Hepatocyte (in vitro differentiated cells): ENCODE measurements around the gene OR11H6. TPM values are rescaled to one million over a fixed set of nuclear protein-coding genes. Genes with fewer than 3 reads are reported as not detected.
"Not testable (repeated sequence)": the region's sequence is repeated elsewhere in the genome, so short reads cannot be mapped to it uniquely, and the experiment has no call there.

Experiments
- DNase-seq: peaks from one replicate; pipeline ENCODE4 v3.0.0-alpha.2; 2016; ENCODE audit warnings: low spot score
- H2AFZ ChIP-seq: fragments of 200-600 bp; sonication (generic); 2 replicates; pipeline ENCODE4 v1.6.0; 2016; ENCODE audit warnings: antibody characterized with exemption, mild to moderate bottlenecking
- H3K27ac ChIP-seq: fragments of 200-600 bp; sonication (generic); 2 replicates; pipeline ENCODE4 v1.5.1; 2016; ENCODE audit warnings: mild to moderate bottlenecking
- H3K27me3 ChIP-seq: fragments of 200-600 bp; sonication (generic); 2 replicates; pipeline ENCODE4 v1.6.1; 2016
- H3K36me3 ChIP-seq: fragments of 200-600 bp; sonication (generic); replicated peaks from 2 replicates; pipeline ENCODE4 v1.5.1; 2016; ENCODE audit warnings: low read depth; ENCODE audit not compliant: insufficient read depth
- H3K4me1 ChIP-seq: fragments of 200-600 bp; sonication (generic); 2 replicates; pipeline ENCODE4 v1.5.1; 2016; ENCODE audit warnings: mild to moderate bottlenecking, moderate library complexity; ENCODE audit not compliant: insufficient read depth
- H3K4me2 ChIP-seq: fragments of 200-600 bp; sonication (generic); 2 replicates; pipeline ENCODE4 v1.6.0; 2016
- H3K4me3 ChIP-seq: fragments of 200-600 bp; sonication (generic); 2 replicates; pipeline ENCODE4 v1.5.1; 2016; ENCODE audit warnings: mild to moderate bottlenecking
- H3K79me2 ChIP-seq: fragments of 200-600 bp; sonication (generic); 2 replicates; pipeline ENCODE4 v1.6.0; 2017; ENCODE audit warnings: mild to moderate bottlenecking
- H3K9me2 ChIP-seq: fragments of 200-600 bp; sonication (generic); replicated peaks from 2 replicates; pipeline ENCODE4 v1.6.0; 2017; ENCODE audit warnings: mild to moderate bottlenecking; ENCODE audit not compliant: insufficient read depth
- H3K9me3 ChIP-seq: fragments of 200-600 bp; sonication (generic); 2 replicates; pipeline ENCODE4 v1.5.1; 2016; ENCODE audit warnings: low read depth, mild to moderate bottlenecking
- H4K20me1 ChIP-seq: fragments of 200-600 bp; sonication (generic); 2 replicates; pipeline ENCODE4 v1.6.0; 2016; ENCODE audit warnings: mild to moderate bottlenecking; ENCODE audit not compliant: insufficient read depth, poor library complexity, severe bottlenecking
- EZH2 ChIP-seq: fragments of 200-600 bp; sonication (generic); IDR thresholded peaks from 2 replicates; pipeline ENCODE4 v1.6.1; 2016; ENCODE audit warnings: antibody characterized with exemption, mild to moderate bottlenecking, borderline replicate concordance
- EZH2phosphoT487 ChIP-seq: fragments of 200-600 bp; sonication (generic); IDR thresholded peaks from one replicate; pipeline ENCODE4 v1.6.1; 2018; ENCODE audit warnings: antibody characterized with exemption, mild to moderate bottlenecking, low read depth, moderate library complexity; ENCODE audit not compliant: unreplicated experiment, severe bottlenecking
- WGBS: methylation state at CpG from one replicate; pipeline ENCODE4 v1.1.6; 2016; ENCODE audit warnings: low lambda C conversion rate; ENCODE audit errors: missing lambda C conversion rate; 5-methylcytosine and 5-hydroxymethylcytosine counted together
- polyA plus RNA-seq: library from polyadenylated mRNA; unstranded; fragments of >200 nt; fragmentation: Nextera tagmentation; extraction: Ambion mirVana; gene quantifications from 2 replicates; pipeline ENCODE4 v1.2.1, GENCODE V29; 2016
- total RNA-seq: library from RNA; depleted of rRNA; stranded (reverse); fragments of >200 nt; gene quantifications from 2 replicates; pipeline ENCODE4 v1.2.3, GENCODE V29; 2014
- TF ChIP-seq, protein P1 (sequence below): fragments of 200-600 bp; sonication (generic); IDR thresholded peaks from 2 replicates; pipeline ENCODE4 v1.5.1; 2016; ENCODE audit warnings: antibody characterized with exemption, mild to moderate bottlenecking; ENCODE audit not compliant: poor library complexity

Gene OR11H6
- total and polyA plus RNA-seq, 2 experiments from 2014 or later: not detected

DNA sequence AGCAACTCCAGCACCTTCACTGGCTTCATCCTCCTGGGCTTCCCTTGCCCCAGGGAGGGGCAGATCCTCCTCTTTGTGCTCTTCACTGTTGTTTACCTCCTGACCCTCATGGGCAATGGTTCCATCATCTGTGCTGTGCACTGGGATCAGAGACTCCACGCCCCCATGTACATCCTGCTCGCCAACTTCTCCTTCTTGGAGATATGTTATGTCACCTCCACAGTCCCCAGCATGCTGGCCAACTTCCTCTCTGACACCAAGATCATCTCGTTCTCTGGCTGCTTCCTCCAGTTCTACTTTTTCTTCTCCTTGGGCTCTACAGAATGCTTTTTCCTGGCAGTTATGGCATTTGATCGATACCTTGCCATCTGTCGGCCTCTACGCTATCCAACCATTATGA lies 26.1 kb upstream of the OR11H6 start:
- no peak for DNase-seq
- Histone ChIP-seq H3K27me3 (no peaks in the 10 kb centered on the region), H3K4me3 (no peak overlapping the region), H4K20me1 (no peaks in the 10 kb centered on the region), H3K27ac (no peak overlapping the region), H3K36me3 (no peaks in the 10 kb centered on the region), H2AFZ (no peak overlapping the region), H3K4me1 (no peaks in the 10 kb centered on the region), H3K4me2 (no peak overlapping the region), H3K9me2 (no peaks in the 10 kb centered on the region), H3K79me2 (no peaks in the 10 kb centered on the region), H3K9me3 (no peaks in the 10 kb centered on the region)
- TF ChIP-seq, protein P1, sequence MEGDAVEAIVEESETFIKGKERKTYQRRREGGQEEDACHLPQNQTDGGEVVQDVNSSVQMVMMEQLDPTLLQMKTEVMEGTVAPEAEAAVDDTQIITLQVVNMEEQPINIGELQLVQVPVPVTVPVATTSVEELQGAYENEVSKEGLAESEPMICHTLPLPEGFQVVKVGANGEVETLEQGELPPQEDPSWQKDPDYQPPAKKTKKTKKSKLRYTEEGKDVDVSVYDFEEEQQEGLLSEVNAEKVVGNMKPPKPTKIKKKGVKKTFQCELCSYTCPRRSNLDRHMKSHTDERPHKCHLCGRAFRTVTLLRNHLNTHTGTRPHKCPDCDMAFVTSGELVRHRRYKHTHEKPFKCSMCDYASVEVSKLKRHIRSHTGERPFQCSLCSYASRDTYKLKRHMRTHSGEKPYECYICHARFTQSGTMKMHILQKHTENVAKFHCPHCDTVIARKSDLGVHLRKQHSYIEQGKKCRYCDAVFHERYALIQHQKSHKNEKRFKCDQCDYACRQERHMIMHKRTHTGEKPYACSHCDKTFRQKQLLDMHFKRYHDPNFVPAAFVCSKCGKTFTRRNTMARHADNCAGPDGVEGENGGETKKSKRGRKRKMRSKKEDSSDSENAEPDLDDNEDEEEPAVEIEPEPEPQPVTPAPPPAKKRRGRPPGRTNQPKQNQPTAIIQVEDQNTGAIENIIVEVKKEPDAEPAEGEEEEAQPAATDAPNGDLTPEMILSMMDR: no peak
- TF ChIP-seq EZH2: no peak
- no peak for TF ChIP-seq EZH2phosphoT487
- WGBS: 73% methylated on average over 5 of the region's 6 CpGs

DNA sequence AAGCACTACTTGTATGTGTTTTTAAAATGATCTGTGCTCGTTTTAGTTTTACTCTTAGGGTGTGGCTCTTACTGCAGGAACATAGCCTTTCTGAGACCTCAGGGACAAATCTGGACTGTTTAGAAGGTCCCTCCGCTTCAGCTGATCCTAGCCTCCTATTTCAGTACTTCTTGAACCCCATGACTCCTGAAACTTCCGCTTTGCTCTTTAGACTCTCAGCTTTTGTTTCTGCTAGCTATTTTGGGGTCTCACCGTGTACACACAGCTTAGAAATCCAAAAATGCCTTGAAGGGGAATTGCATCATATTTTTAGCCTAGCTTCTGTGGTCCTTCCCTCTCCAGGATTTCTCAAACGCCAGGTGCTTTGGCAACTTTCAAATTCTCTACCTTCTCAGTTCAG lies 24.5 kb upstream of the OR11H6 start:
- Histone ChIP-seq H3K4me1 (no peaks in the 10 kb centered on the region), H3K9me2 (no peaks in the 10 kb centered on the region), H3K27ac (no peak overlapping the region), H3K27me3 (no peaks in the 10 kb centered on the region), H3K4me2 (no peak overlapping the region), H3K9me3 (no peaks in the 10 kb centered on the region), H3K36me3 (no peaks in the 10 kb centered on the region), H3K4me3 (no peak overlapping the region), H4K20me1 (no peaks in the 10 kb centered on the region), H2AFZ (no peak overlapping the region), H3K79me2 (no peaks in the 10 kb centered on the region)
- 51% methylated on average over 5 of the region's 5 CpGs for WGBS
- TF ChIP-seq EZH2phosphoT487 (no peak), EZH2 (no peak)
- TF ChIP-seq, protein P1: no peak
- no peak for DNase-seq

DNA sequence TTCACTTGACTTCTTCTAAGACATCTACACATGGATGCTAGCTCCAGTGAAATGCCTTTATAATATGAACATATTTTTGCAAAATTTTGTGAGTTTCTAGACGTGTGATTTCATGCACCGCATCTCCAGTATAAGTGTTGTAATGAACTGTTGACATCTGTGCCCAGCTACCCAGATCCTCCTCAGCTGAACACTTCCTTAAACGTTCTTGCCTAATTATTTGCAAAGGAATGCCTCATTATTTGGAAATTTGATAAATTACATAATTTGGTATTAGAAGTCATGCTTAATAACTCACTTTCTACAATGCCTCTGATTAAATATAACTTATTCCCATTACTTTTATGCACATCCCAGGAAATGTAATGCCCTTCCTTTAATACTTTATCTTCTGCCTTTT lies 18.8 kb upstream of the OR11H6 start:
- TF ChIP-seq, protein P1: no peak
- TF ChIP-seq EZH2 (no peak), EZH2phosphoT487 (no peak)
- WGBS: 47% methylated on average over 3 of the region's 3 CpGs
- Histone ChIP-seq H3K27ac (no peak overlapping the region), H3K4me2 (no peak overlapping the region), H3K27me3 (no peaks in the 10 kb centered on the region), H2AFZ (no peak overlapping the region), H4K20me1 (no peaks in the 10 kb centered on the region), H3K79me2 (no peaks in the 10 kb centered on the region), H3K36me3 (no peaks in the 10 kb centered on the region), H3K4me3 (no peak overlapping the region), H3K4me1 (no peaks in the 10 kb centered on the region), H3K9me2 (no peaks in the 10 kb centered on the region), H3K9me3 (peaks cover 3% of the 10 kb centered on the region)
- DNase-seq: no peak

DNA sequence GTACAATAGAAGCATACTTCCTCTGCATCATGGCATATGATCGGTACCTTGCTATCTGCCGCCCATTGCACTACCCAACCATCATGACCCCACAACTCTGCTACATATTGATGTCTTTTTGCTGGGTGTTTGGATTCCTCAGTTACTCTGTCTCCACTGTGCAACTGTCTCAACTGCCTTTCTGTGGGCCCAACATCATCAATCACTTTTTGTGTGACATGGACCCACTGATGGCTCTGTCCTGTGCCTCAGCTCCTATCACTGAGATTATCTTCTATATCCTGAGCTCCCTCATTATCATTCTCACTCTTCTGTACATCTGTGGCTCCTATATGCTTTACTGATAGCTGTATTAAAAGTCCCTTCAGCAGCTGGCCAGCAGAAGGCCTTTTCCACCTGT lies 13.9 kb upstream of the OR11H6 start:
- no peak for DNase-seq
- no peaks in the 10 kb centered on the region for H3K4me1 ChIP-seq
- H2AFZ ChIP-seq: no peak overlapping the region
- no peak overlapping the region for H3K4me2 ChIP-seq
- peaks cover 6% of the 10 kb centered on the region for H3K9me3 ChIP-seq
- no peak overlapping the region for H3K27ac ChIP-seq
- H3K9me2 ChIP-seq: no peaks in the 10 kb centered on the region
- no peaks in the 10 kb centered on the region for H4K20me1 ChIP-seq
- no peaks in the 10 kb centered on the region for H3K27me3 ChIP-seq
- WGBS: 65% methylated on average over 2 of the region's 2 CpGs
- H3K4me3 ChIP-seq: no peak overlapping the region
- H3K79me2 ChIP-seq: no peaks in the 10 kb centered on the region
- TF ChIP-seq EZH2: no peak
- no peak for TF ChIP-seq EZH2phosphoT487
- TF ChIP-seq, protein P1: no peak
- no peaks in the 10 kb centered on the region for H3K36me3 ChIP-seq

DNA sequence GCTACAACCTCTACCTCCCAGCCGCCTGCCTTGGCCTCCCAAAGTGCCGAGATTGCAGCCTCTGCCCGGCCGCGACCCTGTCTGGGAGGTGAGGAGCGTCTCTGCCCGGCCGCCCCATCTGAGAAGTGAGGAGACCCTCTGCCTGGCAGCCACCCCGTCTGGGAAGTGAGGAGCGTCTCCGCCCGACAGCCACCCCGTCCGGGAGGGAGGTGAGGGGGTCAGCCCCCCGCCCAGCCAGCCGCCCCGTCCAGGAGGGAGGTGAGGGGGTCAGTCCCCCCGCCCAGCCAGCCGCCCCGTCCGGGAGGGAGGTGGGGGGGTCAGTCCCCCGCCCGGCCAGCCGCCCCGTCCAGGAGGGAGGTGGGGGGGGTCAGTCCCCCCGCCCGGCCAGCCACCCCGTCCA lies 11.1 kb upstream of the OR11H6 start:
- H3K4me2 ChIP-seq, DNase-seq, H3K4me1 ChIP-seq, H3K79me2 ChIP-seq, H3K9me3 ChIP-seq, H3K9me2 ChIP-seq, H3K36me3 ChIP-seq, H4K20me1 ChIP-seq, H3K4me3 ChIP-seq, H3K27me3 ChIP-seq, H2AFZ ChIP-seq, H3K27ac ChIP-seq: not testable (repeated sequence)
- WGBS: 91% methylated on average over 9 of the region's 28 CpGs
